ENCODE data around the gene GXYLT2.
"Not testable (repeated sequence)": the region's sequence is repeated elsewhere in the genome, so short reads cannot be mapped to it uniquely, and the experiment has no call there.

Gene GXYLT2

GRCh38 chr3:72976281-72976741 lies 88.5 kb downstream of the GXYLT2 start:
- no peak for DNase-seq

DNA sequence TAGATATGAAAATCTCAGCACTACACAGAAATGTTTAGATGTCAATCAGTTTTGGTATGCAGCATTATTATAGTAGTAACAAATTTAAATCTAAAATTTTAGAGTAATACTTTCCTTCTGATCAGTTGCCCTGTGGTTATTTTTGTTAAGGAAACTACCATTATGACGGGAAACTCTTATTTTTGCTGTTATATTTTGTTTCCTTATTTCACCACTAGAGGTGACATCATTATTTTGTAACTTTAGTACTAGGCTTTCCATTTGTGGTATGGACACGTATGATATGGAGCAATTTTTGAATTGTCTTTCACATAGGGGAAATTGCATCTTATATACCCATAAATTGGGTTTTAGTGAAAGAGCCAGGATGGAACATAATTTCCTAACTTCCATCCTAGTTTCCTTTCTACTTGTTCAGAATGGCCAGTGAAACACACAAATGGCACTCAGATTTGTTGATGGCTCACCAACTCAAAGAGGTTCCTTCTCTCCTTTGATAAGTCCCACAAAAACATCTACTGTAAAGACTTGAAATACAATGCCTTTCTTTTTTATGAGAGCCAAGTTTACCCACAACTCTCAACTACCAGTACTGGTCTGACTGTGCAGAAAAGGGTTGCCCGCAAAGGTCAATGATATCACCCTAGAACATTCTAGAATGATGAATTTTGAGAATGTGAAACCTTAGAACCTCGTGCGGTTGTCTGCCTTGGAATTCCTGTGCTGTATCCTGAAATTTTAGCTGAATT lies 89.4 kb downstream of the GXYLT2 start:
- no peak for DNase-seq

DNA sequence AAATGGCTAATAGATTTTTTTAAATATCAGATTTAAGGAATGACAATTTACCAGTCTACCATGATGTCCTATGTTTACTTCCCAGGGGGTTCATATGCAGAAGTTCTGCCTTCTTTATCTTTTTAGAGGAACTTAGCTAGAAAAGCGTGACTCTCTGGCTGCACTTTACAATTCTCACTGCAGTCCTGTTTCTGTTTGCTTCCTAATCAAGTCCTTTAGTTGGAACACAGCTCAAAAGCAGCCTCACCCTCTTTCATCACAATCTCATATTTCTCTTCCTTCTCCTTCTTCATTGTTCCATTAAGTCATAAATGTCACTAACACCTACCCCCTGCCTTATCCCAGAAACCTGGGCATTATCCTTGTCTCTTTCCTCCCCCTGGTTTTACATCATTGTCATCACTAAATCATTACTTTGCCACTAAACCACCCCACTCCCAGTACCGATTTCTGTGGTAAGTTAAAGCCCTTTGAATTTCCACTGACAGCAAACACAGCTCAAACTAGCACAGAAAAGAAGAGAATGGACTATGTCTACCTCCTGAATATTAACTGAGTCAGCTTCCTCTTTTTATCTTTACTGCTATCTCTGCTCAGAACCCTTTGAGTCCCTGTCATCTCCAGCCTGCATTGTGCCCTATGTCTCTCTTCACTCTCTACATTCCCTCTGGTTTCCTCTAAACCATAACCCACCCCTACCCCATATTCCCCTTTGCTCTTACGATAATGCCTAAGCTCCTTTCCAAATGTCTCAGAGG lies 94.9 kb downstream of the GXYLT2 start:
- no peak for DNase-seq

DNA sequence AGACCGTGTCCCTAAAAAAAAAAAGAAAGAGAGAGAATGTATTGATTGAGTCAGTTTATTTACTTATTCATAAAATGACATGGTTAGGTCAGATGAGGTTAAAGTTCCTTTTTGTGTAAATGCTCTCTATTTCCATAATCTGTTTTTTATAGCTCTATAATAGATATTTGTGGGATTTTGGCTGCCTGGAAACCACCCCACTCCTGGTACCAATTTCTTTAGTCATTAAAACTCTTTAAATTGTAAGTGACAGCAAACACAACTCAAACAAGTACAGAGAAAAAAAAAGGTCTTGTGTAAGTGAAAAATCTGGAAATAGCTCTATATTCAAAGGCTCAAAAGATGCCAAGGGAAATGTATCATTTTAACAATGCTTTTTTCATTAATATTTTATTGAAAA lies 97.7 kb downstream of the GXYLT2 start:
- no peak for DNase-seq

- no peak for DNase-seq
Measured at GRCh38 chr3:72990701-72991395, 103.0 kb downstream of the GXYLT2 start.

DNA sequence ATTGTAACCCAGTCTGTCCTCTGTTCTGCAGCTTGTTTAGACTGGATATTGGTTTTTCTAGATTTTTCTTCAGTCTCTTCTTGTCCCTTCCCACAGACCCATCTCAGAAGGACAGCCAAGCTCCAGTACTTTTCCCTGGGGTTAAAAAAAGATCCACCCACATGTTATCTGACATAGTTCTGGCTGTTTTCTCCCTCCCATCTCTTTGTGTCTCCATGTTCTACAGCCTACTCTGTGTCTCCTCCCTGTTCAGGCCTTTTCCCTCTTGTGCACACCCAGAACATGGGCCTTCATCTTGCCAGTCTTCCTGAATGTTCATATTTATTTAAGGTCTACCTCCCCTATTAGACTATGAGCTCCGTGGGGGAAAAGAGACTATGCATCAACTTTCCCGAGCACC lies 103.7 kb downstream of the GXYLT2 start:
- no peak for DNase-seq

GRCh38 chr3:72993391-72993790 lies 105.5 kb downstream of the GXYLT2 start:
- no peak for DNase-seq

DNA sequence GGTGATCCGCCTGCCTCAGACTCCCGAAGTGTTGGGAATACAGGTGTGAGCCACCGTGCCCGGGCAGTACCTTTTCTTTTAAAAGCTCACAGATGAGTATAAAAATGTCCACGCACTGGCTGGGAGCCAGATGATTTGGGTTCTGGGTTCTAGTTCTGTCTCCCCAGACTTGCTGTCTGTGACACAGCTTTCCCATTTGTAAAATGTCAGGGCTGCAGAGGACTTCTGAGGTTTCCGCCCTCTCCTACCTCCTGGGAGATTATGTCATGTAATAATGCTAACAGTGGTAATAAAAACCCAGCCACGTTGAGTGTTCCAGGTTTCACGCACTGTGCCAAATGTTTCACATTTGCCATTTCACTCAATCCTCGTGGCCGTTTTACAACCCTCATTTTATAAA lies 107.5 kb downstream of the GXYLT2 start:
- no peak for DNase-seq

- no peak for DNase-seq
Measured at GRCh38 chr3:72996121-72996472, 108.3 kb downstream of the GXYLT2 start.

GRCh38 chr3:72996473-72997333 lies 108.9 kb downstream of the GXYLT2 start, which contains the start of gene PPP4R2:
Gene PPP4R2, plus strand, starts transcription at chr3:72996811. Its CDS starts 227 bp downstream, at chr3:72997038.
- peak; percentile 97 for DNase-seq

DNA sequence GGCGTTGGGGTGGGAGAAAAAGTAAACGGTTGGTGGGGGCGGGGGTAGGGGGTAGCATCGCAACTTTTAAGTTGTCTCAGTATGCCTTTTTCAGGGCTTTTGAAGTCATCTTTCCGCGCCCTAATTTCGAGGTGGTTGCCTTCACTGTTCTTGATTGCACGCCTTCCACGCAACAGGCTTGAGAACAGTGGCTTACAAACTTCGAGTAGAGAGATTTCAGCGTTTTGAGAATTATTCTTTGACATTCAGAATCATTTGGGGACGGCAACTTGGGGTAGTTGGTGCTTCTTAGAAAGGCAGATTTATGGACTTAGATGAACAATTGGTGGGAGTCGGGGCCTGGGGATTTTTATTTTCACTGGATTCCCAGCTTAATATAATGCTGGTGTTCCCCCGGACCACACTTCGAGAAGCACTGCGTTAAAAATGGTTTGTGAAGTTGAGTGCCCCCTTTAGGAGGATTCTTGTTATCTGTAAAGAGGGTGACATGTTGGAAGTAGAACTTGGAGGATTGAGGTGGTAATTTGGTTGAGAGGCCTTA lies 109.6 kb downstream of the GXYLT2 start:
- DNase-seq: peak; percentile 54

- no peak for DNase-seq
Measured at GRCh38 chr3:72998466-72998865, 110.6 kb downstream of the GXYLT2 start.

DNA sequence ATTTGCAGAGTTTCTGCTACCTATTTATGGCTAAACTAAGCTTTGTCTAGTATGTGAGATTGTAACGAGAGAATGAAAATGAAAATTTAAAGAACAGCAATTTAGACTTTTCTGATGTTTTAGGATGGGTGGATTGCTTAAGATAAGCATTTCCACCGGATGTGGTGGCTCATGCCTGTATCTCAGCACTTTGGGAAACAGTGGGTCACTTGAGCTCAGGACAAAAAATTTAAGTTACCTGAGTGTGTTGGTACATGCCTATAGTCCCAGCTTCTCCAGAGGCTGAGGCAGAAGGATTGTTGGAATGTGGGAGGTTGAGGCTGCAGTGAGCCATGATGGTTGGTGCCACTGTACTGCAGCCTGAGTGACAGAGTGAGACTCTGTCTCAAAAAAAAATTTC lies 112.1 kb downstream of the GXYLT2 start:
- DNase-seq: no peak

DNA sequence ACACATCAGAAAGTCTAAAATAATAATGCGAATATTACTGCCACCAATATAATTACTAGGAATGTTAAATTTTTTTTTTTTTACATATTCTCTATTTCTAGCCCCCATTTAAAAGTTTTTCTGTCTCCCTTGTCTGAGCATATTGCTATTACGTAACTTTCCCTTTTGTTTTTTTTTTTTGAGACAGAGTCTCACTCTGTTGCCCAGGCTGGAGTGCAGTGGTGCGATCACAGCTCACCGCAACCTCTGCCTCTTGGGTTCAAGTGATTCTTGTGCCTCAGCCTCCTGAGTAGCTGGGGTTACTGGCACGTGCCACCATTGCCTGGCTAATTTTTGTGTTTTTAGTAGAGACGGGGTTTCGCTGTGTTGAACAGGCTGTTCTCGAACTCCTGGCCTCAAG lies 115.2 kb downstream of the GXYLT2 start:
- DNase-seq: not testable (repeated sequence)

GRCh38 chr3:73004316-73004715 lies 116.5 kb downstream of the GXYLT2 start:
- DNase-seq: no peak

DNA sequence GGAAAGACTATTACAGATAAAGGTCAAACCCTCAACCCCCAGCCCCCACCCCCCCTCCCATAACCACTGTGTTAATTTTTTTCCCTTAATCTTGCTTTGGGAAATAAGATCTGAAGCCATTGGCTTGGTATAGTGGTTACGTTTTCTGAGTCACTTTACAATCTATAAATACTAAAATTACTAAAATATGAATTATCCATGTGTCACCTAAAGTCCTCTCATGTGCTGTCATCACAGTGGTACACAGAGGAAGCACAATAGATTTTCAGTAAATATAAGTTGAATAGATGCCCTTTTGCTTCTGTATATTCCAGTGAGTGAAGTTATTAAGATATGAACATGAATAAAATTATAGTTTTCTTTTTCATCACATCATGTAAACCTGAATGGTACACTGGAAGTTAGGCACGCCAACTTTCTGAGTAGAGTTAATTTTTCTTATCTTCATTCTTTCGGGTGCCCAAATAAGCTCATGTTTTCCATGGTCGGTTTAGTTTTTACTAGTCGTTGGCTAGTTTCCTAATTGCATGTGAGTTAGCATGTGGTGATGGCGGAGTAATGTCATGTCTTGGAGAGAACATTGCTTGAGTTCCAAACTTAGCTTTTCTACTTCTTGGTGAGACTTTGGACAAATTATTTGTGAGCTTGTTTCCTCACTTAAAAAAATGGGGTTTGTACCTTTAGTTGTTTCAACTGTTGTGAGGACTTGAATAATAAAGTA lies 120.3 kb downstream of the GXYLT2 start:
- no peak for DNase-seq

- no peak for DNase-seq
Measured at GRCh38 chr3:73009008-73009407, 121.2 kb downstream of the GXYLT2 start.

- no peak for DNase-seq
Measured at GRCh38 chr3:73009750-73010149, 121.9 kb downstream of the GXYLT2 start.

DNA sequence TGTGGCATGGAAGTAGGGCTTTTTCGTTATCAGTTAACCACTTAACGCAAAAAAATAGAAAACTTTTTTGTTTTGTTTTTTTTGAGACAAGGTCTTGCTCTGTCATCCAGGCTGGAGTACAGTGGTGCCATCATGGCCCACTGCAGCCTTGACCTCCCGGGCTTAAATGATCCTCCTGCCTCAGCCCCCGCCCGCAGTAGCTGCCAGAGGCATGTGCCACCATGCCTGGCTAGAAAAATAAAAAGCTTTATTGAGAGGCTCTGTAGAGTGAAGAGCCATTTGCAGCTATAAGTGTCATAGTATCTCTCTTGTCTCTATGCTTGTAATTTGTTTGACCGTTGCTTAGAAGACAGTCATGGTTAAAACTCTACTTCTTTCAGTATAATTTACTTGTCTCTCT lies 122.3 kb downstream of the GXYLT2 start:
- no peak for DNase-seq

DNA sequence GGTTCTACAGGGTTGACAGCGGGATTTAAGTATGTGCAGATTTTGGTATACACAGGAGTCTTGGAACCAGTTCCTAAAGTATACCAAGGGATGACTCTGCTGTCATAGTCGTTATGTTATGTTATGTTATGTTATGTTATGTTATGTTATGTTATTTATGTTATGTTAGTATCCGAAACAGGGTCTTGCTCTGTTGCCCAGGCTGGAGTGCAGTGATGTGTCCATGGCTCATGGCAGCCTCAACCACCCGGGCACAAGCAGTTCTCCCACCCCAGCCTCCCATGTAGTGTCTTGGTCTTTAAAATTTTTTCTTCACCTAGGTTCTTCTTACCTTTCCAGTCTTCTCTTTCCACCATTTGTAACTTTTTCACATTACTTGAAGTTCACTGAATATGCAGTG lies 130.5 kb downstream of the GXYLT2 start:
- no peak for DNase-seq

DNA sequence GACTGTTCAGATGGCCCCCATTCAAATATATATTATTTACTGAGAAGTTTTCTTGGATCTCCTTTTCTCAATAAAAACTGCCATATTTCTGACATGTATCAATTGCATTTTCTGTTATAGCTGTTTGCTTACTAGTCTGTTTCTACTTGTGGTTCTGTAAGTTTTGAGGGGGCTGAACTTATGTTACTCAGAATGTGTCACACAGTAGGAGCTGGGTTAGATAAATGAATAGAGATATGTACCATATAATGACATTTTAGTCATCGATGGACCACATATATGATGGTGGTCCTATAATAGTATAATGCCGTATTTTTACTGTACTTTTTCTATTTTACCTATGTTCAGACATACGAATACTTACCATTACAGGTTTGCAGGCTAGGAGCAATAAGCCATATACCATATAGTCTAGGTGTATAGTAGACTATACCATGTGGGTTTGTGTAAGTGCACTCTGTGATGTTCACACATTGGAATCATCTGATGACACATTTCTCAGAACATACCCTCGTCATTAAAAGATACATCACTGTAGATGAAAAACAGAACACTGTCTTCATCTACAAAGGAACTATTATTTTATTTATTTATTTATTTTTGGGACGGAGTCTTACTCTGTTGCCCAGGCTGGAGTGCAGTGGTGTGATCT lies 131.1 kb downstream of the GXYLT2 start:
- no peak for DNase-seq

Measured in right forelimb (tissue), 1 donor.